ENCODE data around the gene SLC35F6. TPM values are rescaled to one million over a fixed set of nuclear protein-coding genes. Genes with fewer than 3 reads are reported as not detected.

SLC35F6 gene
- total RNA-seq, 2 experiments from 2014 or later = 10.4 to 15.0 TPM

DNA sequence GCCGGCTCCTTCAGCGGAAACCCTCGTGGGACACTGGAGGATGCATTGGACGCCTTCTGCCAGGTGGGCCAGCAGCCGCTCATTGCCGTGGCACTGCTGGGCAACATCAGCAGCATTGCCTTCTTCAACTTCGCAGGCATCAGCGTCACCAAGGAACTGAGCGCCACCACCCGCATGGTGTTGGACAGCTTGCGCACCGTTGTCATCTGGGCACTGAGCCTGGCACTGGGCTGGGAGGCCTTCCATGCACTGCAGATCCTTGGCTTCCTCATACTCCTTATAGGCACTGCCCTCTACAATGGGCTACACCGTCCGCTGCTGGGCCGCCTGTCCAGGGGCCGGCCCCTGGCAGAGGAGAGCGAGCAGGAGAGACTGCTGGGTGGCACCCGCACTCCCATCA is 14.0 kb downstream of the SLC35F6 start:
- H3K4me2 ChIP-seq (ENCODE audit: low read length) = no peak overlapping the region
- no peaks in the 10 kb centered on the region for H3K4me1 ChIP-seq (ENCODE audit: insufficient read depth, low read length, poor library complexity, severe bottlenecking)
- no peak overlapping the region for H2AFZ ChIP-seq (ENCODE audit: low read length)
- peaks cover 43% of the 10 kb centered on the region for H3K36me3 ChIP-seq (ENCODE audit: insufficient read depth, low read length)
- BruUV-seq (replicated peaks) = no TSS peak
- TF ChIP-seq EZH2phosphoT487 (IDR thresholded peaks at IDR 0.05; ENCODE audit: borderline replicate concordance, low read depth, low read length) = no peak
- TF ChIP-seq, protein P1, sequence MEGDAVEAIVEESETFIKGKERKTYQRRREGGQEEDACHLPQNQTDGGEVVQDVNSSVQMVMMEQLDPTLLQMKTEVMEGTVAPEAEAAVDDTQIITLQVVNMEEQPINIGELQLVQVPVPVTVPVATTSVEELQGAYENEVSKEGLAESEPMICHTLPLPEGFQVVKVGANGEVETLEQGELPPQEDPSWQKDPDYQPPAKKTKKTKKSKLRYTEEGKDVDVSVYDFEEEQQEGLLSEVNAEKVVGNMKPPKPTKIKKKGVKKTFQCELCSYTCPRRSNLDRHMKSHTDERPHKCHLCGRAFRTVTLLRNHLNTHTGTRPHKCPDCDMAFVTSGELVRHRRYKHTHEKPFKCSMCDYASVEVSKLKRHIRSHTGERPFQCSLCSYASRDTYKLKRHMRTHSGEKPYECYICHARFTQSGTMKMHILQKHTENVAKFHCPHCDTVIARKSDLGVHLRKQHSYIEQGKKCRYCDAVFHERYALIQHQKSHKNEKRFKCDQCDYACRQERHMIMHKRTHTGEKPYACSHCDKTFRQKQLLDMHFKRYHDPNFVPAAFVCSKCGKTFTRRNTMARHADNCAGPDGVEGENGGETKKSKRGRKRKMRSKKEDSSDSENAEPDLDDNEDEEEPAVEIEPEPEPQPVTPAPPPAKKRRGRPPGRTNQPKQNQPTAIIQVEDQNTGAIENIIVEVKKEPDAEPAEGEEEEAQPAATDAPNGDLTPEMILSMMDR (conservative IDR thresholded peaks at IDR 0.05; ENCODE audit: low read length) = no peak
- H3K4me3 ChIP-seq (ENCODE audit: low read depth, low read length, poor library complexity, severe bottlenecking) = no peak overlapping the region
- H3K27ac ChIP-seq (ENCODE audit: low read depth, low read length, poor library complexity, severe bottlenecking) = no peak overlapping the region
- intact Hi-C loops (cut with micrococcal nuclease; ENCODE audit: unreplicated experiment) = no loop called here
- ChIA-PET CTCF (ENCODE audit: unreplicated experiment) (no interaction called here), POLR2A (no interaction called here)
- H3K9me2 ChIP-seq (ENCODE audit: insufficient read depth, low read length) = no peaks in the 10 kb centered on the region
- DNase-seq (ENCODE audit: low spot score) = no peak
- H3K79me2 ChIP-seq (ENCODE audit: insufficient read depth, low read depth, low read length) = no peaks in the 10 kb centered on the region
- H3K9me3 ChIP-seq (ENCODE audit: low read length) = no peaks in the 10 kb centered on the region
- no peaks in the 10 kb centered on the region for H4K20me1 ChIP-seq (ENCODE audit: insufficient read depth, low read length)

DNA sequence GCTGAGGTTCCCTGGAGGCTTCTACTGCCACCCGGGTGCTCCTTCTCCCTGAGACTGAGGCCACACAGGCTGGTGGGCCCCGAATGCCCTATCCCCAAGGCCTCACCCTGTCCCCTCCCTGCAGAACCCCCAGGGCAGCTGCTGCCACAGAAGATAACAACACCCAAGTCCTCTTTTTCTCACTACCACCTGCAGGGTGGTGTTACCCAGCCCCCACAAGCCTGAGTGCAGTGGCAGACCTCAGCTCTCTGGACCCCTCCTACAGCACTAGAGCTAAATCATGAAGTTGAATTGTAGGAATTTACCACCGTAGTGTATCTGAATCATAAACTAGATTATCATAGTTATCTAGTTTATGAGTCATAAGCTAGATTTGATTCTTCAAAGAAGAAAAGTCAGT is 14.4 kb downstream of the SLC35F6 start:
- DNase-seq (ENCODE audit: low spot score) = no peak
- CTCF ChIA-PET (ENCODE audit: unreplicated experiment) = interaction anchor here (0.5 kb wide), 1 partner anchor 45 kb away, joined by 5 read pairs; no protein-coding TSS in a partner anchor
- BruUV-seq (replicated peaks) = no TSS peak
- TF ChIP-seq EZH2phosphoT487 (IDR thresholded peaks at IDR 0.05; ENCODE audit: borderline replicate concordance, low read depth, low read length) = no peak
- TF ChIP-seq, protein P1 (conservative IDR thresholded peaks at IDR 0.05; ENCODE audit: low read length) = no peak
- Histone ChIP-seq H3K9me2 (ENCODE audit: insufficient read depth, low read length) (no peaks in the 10 kb centered on the region), H3K9me3 (ENCODE audit: low read length) (no peaks in the 10 kb centered on the region), H3K79me2 (ENCODE audit: insufficient read depth, low read depth, low read length) (no peaks in the 10 kb centered on the region), H3K4me1 (ENCODE audit: insufficient read depth, low read length, poor library complexity, severe bottlenecking) (no peaks in the 10 kb centered on the region), H4K20me1 (ENCODE audit: insufficient read depth, low read length) (no peaks in the 10 kb centered on the region), H3K4me3 (ENCODE audit: low read depth, low read length, poor library complexity, severe bottlenecking) (no peak overlapping the region), H3K27ac (ENCODE audit: low read depth, low read length, poor library complexity, severe bottlenecking) (no peak overlapping the region), H3K4me2 (ENCODE audit: low read length) (no peak overlapping the region), H2AFZ (ENCODE audit: low read length) (no peak overlapping the region), H3K36me3 (ENCODE audit: insufficient read depth, low read length) (peaks cover 43% of the 10 kb centered on the region)
- intact Hi-C loops (cut with micrococcal nuclease; ENCODE audit: unreplicated experiment) = no loop called here
- POLR2A ChIA-PET = no interaction called here

DNA sequence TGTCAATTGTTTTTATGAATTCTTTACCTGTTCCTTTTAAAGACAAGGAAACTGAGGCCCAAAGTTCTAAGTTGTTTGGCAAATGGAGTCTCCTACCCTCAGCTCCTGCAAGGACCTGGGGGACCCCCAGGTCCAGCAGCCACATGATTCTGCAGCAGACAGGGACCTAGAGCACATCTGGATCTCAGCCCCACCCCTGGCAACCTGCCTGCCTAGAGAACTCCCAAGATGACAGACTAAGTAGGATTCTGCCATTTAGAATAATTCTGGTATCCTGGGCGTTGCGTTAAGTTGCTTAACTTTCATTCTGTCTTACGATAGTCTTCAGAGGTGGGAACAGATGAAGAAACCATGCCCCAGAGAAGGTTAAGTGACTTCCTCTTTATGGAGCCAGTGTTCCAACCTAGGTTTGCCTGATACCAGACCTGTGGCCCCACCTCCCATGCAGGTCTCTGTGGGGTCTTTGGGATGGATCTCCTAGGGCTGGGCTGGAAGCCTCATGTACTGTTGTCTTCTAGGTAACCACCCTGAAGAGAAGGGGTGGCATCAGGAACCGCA is 16.2 kb downstream of the SLC35F6 start:
- POLR2A ChIA-PET = no interaction called here
- TF ChIP-seq EZH2phosphoT487 (IDR thresholded peaks at IDR 0.05; ENCODE audit: borderline replicate concordance, low read depth, low read length) = no peak
- TF ChIP-seq, protein P1 (conservative IDR thresholded peaks at IDR 0.05; ENCODE audit: low read length) = no peak
- DNase-seq (ENCODE audit: low spot score) = no peak
- H3K4me3 ChIP-seq (ENCODE audit: low read depth, low read length, poor library complexity, severe bottlenecking) = no peak overlapping the region
- H3K9me2 ChIP-seq (ENCODE audit: insufficient read depth, low read length) = no peaks in the 10 kb centered on the region
- H3K9me3 ChIP-seq (ENCODE audit: low read length) = peaks cover 6% of the 10 kb centered on the region; the same call in 1 of the 2 replicates
- peaks cover 4% of the 10 kb centered on the region for H3K4me1 ChIP-seq (ENCODE audit: insufficient read depth, low read length, poor library complexity, severe bottlenecking)
- no TSS peak for BruUV-seq (replicated peaks)
- no peak overlapping the region for H2AFZ ChIP-seq (ENCODE audit: low read length)
- H3K36me3 ChIP-seq (ENCODE audit: insufficient read depth, low read length) = peaks cover 41% of the 10 kb centered on the region
- no peak overlapping the region for H3K4me2 ChIP-seq (ENCODE audit: low read length)
- intact Hi-C loops (cut with micrococcal nuclease; ENCODE audit: unreplicated experiment) = no loop called here
- CTCF ChIA-PET (ENCODE audit: unreplicated experiment) = no interaction called here
- H3K79me2 ChIP-seq (ENCODE audit: insufficient read depth, low read depth, low read length) = no peaks in the 10 kb centered on the region
- no peaks in the 10 kb centered on the region for H4K20me1 ChIP-seq (ENCODE audit: insufficient read depth, low read length)
- H3K27ac ChIP-seq (ENCODE audit: low read depth, low read length, poor library complexity, severe bottlenecking) = no peak overlapping the region
